Upper lobe of right lung (tissue), 1 donor: Measurements from ENCODE around the gene CHRNG. TPM values are rescaled to one million over a fixed set of nuclear protein-coding genes. Genes with fewer than 3 reads are reported as not detected.

ENCODE experiments used
- ATAC-seq: fragments of 200-7000 bp; cut with Tn5 transposase; one replicate; pipeline ENCODE4 v1.9.1; 2020; ENCODE audit warnings: mild to moderate bottlenecking, moderate library complexity
- DNase-seq: peaks from one replicate; pipeline ENCODE4 v3.0.0-alpha.2; 2020
- H3K27ac ChIP-seq: fragments of 200-600 bp; one replicate; pipeline ENCODE4 v1.8.0; 2022
- H3K27me3 ChIP-seq: fragments of 200-600 bp; one replicate; pipeline ENCODE4 v1.8.0; 2022; ENCODE audit warnings: mild to moderate bottlenecking
- H3K36me3 ChIP-seq: fragments of 200-600 bp; one replicate; pipeline ENCODE4 v1.8.0; 2022
- H3K4me1 ChIP-seq: fragments of 200-600 bp; one replicate; pipeline ENCODE4 v1.8.0; 2022
- H3K4me3 ChIP-seq: fragments of 200-600 bp; one replicate; pipeline ENCODE4 v1.8.0; 2022; ENCODE audit warnings: mild to moderate bottlenecking
- H3K9me3 ChIP-seq: fragments of 200-600 bp; one replicate; pipeline ENCODE4 v1.8.0; 2022
- intact Hi-C: fragments of 100-400 bp; cut with DNase I; formaldehyde crosslinking; loops from one replicate; pipeline ENCODE4 v1.11.0; 2022
- total RNA-seq: library from RNA; stranded (reverse); fragmentation: NEBNext Ultra II Directional; extraction: Animal tissue kit (Norgen Biotek cat#: 25700); gene quantifications from one replicate; pipeline ENCODE4 v1.2.1, GENCODE V29; 2021
- TF ChIP-seq, protein P1 (sequence below): fragments of 200-600 bp; IDR thresholded peaks from one replicate; pipeline ENCODE4 v1.8.0; 2022; ENCODE audit warnings: antibody characterized with exemption
- donor health status: DM: no; HTN: yes; CAD: no; lungs with severe emphysema.

The CHRNG gene
- total RNA-seq, 1 donor from 2014 or later = not detected

DNA sequence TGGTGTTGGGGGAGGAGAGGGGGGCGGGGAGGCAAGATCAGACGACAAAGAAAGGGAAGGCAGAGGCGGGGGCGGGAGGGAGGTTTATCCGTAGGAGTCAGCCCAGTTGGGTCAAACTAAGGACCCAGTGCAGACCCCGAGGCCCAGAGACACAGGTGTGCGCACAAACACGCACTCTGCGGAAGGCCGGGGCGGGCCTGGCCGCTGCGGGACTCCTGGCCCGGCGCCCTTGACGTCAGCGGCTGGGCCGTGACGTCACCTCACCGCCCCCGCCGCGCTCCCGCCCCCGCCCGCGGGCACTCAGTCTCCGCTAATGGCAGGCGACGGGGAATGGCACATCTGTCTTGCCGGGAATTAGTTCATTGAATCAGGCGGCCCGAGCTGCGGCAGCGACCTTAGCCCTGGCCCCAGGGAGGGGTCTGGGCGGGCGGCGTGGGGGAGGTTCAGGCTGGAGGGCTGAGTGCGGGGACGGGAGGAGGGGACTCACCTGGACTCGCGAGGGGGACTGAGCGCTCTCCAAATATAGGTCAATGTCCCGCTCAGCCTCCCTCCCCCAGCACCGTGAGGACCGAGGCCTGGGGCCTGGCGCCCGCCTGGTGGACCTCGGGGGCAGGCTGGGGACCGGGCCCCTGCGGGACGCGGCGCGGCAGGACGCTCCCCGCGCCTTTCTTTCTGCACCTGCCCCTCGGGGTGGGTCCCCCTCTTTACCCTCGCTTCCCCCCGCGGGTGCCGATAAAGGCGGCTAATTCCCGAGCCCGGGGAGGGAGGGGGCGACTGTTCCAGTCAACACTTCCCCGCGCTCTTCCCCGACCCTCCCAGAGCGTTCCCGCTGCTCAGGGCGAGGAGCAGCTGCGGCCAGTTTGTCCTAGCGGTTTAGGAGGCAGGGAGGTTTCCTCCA lies 36.3 kb upstream of the CHRNG start:
- peaks cover 9% of the 10 kb centered on the region for H3K4me1 ChIP-seq
- H3K27me3 ChIP-seq = peaks cover 44% of the 10 kb centered on the region
- DNase-seq (no peak), ATAC-seq (peak; percentile 7)
- no peaks in the 10 kb centered on the region for H3K36me3 ChIP-seq
- no peaks in the 10 kb centered on the region for H3K9me3 ChIP-seq
- peak overlapping the region; percentile 39 for H3K4me3 ChIP-seq
- H3K27ac ChIP-seq = no peak overlapping the region
- TF ChIP-seq, protein P1, sequence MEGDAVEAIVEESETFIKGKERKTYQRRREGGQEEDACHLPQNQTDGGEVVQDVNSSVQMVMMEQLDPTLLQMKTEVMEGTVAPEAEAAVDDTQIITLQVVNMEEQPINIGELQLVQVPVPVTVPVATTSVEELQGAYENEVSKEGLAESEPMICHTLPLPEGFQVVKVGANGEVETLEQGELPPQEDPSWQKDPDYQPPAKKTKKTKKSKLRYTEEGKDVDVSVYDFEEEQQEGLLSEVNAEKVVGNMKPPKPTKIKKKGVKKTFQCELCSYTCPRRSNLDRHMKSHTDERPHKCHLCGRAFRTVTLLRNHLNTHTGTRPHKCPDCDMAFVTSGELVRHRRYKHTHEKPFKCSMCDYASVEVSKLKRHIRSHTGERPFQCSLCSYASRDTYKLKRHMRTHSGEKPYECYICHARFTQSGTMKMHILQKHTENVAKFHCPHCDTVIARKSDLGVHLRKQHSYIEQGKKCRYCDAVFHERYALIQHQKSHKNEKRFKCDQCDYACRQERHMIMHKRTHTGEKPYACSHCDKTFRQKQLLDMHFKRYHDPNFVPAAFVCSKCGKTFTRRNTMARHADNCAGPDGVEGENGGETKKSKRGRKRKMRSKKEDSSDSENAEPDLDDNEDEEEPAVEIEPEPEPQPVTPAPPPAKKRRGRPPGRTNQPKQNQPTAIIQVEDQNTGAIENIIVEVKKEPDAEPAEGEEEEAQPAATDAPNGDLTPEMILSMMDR = no peak
- intact Hi-C loops = no loop called here

DNA sequence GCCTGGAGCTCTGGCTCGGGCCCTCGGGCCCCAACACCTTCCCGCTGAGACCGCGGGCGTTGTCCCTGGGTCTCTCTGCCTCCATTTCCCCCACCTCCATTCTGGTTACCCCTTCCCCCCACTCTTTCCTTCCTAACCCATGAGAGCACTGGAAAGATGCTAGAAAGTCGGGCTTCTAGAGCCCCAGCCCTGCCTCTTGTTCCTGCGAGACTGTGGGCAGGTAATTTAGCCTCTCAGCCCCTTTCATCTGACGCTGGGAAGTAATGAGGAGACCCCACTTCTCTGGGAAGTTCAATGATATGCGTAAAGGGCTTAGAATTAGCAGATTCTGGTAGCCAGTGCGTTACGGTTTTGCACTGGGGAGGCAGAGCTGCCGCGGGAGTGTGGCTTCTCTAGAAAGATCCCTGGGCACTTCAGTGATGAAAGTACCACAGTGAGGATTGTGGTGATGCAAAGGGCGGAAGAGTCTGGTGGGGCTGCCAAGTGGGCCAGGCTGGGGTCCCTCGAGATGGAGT lies 35.6 kb upstream of the CHRNG start:
- DNase-seq (no peak), ATAC-seq (no peak)
- Histone ChIP-seq H3K4me3 (peak overlapping the region; percentile 39), H3K36me3 (no peaks in the 10 kb centered on the region), H3K27ac (no peak overlapping the region), H3K9me3 (no peaks in the 10 kb centered on the region), H3K4me1 (peaks cover 9% of the 10 kb centered on the region), H3K27me3 (peaks cover 44% of the 10 kb centered on the region)
- TF ChIP-seq, protein P1 = no peak
- intact Hi-C loops = no loop called here

DNA sequence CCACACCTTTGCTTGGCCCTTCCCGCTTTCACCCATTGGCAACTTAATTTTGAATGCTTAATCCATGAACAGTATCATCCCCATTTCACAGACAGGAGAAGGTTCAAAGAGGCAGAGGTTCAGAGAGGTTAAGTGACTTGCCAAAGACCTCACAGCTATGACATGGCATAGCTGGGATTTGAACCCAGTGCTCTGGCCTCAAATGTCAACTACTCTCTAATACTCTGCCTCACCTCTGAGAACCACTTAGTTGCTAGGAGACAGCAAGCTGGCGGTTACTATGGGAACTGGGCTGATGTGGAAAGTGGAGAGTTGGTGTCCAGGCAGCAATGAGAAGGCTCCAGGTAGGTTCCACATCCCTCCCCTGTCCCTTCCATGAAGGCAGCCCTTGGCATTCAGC lies 35.1 kb upstream of the CHRNG start:
- Histone ChIP-seq H3K36me3 (no peaks in the 10 kb centered on the region), H3K4me3 (no peak overlapping the region), H3K4me1 (peaks cover 9% of the 10 kb centered on the region), H3K9me3 (no peaks in the 10 kb centered on the region), H3K27ac (no peak overlapping the region), H3K27me3 (peaks cover 44% of the 10 kb centered on the region)
- ATAC-seq (no peak), DNase-seq (no peak)
- TF ChIP-seq, protein P1 = no peak
- intact Hi-C loops = no loop called here

DNA sequence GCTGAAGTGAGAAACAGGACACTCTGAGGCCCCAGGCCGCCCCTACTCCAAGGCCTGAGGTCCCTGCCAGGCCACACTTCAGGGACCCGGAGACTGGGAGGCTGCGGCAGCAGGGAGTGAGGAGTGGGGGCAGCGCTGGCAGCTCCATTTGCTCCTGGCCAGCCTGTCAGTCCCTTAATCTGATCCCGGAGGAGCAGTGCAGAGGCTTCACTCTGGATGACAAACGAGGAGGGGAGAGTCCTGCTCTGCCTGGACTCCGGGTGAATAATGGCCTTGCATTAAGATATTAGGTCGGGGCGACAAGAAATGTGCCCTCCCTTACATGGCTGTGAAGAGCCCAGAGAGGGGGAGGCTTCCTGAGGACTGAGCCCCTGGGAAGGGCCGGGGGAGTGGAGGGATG lies 33.6 kb upstream of the CHRNG start:
- intact Hi-C loops = no loop called here
- Histone ChIP-seq H3K27me3 (peaks cover 44% of the 10 kb centered on the region), H3K27ac (no peak overlapping the region), H3K4me1 (peaks cover 9% of the 10 kb centered on the region), H3K4me3 (no peak overlapping the region), H3K36me3 (no peaks in the 10 kb centered on the region), H3K9me3 (no peaks in the 10 kb centered on the region)
- DNase-seq (no peak), ATAC-seq (no peak)
- TF ChIP-seq, protein P1 = no peak

DNA sequence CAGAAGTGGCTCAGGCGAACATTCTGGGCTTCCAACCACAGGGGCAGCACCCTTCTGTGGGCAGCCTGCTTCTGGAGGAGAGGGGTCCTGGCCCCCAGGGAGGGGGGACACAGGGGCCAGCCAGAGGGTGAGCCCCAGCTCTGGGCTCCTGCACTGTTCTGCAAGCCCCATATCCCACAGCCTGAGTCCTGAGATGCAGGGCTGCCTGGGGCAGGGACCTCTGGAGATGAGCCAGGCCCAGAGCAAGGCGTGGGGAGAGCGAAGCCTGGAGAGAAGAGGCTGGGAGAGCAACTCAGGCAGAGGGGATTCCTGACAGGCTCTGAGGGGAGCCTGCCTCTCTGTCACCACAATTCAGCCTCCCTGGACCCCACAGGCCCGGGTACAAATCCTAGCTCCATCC lies 32.8 kb upstream of the CHRNG start:
- no peak overlapping the region for H3K27ac ChIP-seq
- no peaks in the 10 kb centered on the region for H3K9me3 ChIP-seq
- peaks cover 44% of the 10 kb centered on the region for H3K27me3 ChIP-seq
- TF ChIP-seq, protein P1 = no peak
- DNase-seq (no peak), ATAC-seq (no peak)
- H3K4me3 ChIP-seq = no peak overlapping the region
- intact Hi-C loops = no loop called here
- H3K36me3 ChIP-seq = no peaks in the 10 kb centered on the region
- H3K4me1 ChIP-seq = peaks cover 9% of the 10 kb centered on the region
